ENCODE measurements around the gene PRR33. TPM values are rescaled to one million over a fixed set of nuclear protein-coding genes. Genes with fewer than 3 reads are reported as not detected.

The PRR33 gene
- total RNA-seq, 1 experiment from 2014 or later = not detected

DNA sequence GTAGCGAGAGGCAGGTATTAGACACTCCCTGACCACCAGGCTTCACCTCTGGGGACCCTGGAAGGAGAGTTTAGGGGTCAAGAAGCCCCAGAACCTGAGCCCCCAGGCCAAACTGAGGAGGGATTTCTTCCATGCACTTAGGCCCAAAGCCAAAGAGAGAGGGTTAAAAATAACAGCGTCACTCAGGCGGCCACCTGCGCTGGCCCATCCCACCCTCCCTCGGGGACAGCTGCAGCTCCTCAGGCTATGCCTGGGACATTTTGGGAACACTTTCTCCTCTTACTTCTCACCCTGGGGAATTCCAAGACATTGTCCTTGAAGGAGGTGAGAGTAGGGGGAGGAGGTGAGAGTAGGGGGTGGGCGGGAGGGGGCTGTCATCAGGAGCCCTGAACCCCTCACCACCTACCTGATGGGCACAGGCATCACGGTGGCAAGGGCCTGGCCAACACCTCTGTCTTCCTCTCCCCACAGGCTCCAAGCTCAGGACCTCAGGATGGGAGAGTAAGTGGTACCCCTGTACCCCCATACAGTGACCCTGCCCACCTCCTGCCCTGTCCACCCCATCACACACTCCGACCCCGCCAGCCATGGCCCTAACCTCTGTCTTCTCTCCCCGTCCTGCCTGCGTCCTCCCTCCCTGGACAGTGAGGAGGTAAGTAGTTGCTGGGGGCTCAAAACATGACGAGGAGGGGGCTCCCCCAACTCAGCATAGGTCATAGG lies 52.3 kb downstream of the PRR33 start:
- Histone ChIP-seq H3K9me3 (ENCODE audit: control insufficient read depth in 1 of 2, insufficient read depth in 1 of 2, low read depth in 1 of 2, low read length in 2 of 2) (no peaks in the 10 kb centered on the region), H3K9me2 (ENCODE audit: insufficient read depth) (no peaks in the 10 kb centered on the region), H3K79me2 (ENCODE audit: insufficient read depth, low read length) (no peaks in the 10 kb centered on the region), H3K4me1 (ENCODE audit: control insufficient read depth in 1 of 2, insufficient read depth in 2 of 2, low read length in 2 of 2) (peaks cover 11 to 12% of the 10 kb centered on the region in 2 experiments), H2AFZ (ENCODE audit: low read depth, low read length, poor library complexity, severe bottlenecking) (no peak overlapping the region), H3K36me3 (ENCODE audit: control insufficient read depth in 1 of 2, insufficient read depth in 2 of 2, low read length in 2 of 2) (no peaks in the 10 kb centered on the region), H4K20me1 (ENCODE audit: insufficient read depth) (no peaks in the 10 kb centered on the region), H3K9ac (ENCODE audit: low read length) (no peak overlapping the region), H3K27me3 (ENCODE audit: insufficient read depth, low read length) (no peaks in the 10 kb centered on the region), H3K27ac (ENCODE audit: low read depth, low read length) (no peak overlapping the region), H3K4me3 (replicated peaks in 1 of 2; ENCODE audit: low read depth in 1 of 2, low read length in 2 of 2) (no peak overlapping the region), H3K4me2 (ENCODE audit: low read length) (no peak overlapping the region)
- intact Hi-C loops (cut with micrococcal nuclease) = no loop called here
- ChIA-PET RAD21 (ENCODE audit: low non-redundant PET in 1 of 2, low total read pairs in 2 of 2, uncharacterized antibody in 2 of 2, unreplicated experiment in 2 of 2) (interaction anchor here in 1 of 2 experiments (0.5 to 0.6 kb wide), 3 partner anchors 14 to 160 kb away, joined by 3 to 4 read pairs (median 3); no protein-coding TSS in a partner anchor), POLR2A (no interaction called here), CTCF (interaction anchor here (1.4 to 1.5 kb wide), 2 partner anchors 43 to 312 kb away, joined by 4 to 8 read pairs; no protein-coding TSS in a partner anchor)
- TF ChIP-seq, protein P1, sequence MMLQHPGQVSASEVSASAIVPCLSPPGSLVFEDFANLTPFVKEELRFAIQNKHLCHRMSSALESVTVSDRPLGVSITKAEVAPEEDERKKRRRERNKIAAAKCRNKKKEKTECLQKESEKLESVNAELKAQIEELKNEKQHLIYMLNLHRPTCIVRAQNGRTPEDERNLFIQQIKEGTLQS (IDR thresholded peaks at IDR 0.05) = no peak
- TF ChIP-seq, protein P2, sequence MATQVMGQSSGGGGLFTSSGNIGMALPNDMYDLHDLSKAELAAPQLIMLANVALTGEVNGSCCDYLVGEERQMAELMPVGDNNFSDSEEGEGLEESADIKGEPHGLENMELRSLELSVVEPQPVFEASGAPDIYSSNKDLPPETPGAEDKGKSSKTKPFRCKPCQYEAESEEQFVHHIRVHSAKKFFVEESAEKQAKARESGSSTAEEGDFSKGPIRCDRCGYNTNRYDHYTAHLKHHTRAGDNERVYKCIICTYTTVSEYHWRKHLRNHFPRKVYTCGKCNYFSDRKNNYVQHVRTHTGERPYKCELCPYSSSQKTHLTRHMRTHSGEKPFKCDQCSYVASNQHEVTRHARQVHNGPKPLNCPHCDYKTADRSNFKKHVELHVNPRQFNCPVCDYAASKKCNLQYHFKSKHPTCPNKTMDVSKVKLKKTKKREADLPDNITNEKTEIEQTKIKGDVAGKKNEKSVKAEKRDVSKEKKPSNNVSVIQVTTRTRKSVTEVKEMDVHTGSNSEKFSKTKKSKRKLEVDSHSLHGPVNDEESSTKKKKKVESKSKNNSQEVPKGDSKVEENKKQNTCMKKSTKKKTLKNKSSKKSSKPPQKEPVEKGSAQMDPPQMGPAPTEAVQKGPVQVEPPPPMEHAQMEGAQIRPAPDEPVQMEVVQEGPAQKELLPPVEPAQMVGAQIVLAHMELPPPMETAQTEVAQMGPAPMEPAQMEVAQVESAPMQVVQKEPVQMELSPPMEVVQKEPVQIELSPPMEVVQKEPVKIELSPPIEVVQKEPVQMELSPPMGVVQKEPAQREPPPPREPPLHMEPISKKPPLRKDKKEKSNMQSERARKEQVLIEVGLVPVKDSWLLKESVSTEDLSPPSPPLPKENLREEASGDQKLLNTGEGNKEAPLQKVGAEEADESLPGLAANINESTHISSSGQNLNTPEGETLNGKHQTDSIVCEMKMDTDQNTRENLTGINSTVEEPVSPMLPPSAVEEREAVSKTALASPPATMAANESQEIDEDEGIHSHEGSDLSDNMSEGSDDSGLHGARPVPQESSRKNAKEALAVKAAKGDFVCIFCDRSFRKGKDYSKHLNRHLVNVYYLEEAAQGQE (IDR thresholded peaks at IDR 0.05; ENCODE audit: low read depth) = no peak
- TF ChIP-seq, protein P3, sequence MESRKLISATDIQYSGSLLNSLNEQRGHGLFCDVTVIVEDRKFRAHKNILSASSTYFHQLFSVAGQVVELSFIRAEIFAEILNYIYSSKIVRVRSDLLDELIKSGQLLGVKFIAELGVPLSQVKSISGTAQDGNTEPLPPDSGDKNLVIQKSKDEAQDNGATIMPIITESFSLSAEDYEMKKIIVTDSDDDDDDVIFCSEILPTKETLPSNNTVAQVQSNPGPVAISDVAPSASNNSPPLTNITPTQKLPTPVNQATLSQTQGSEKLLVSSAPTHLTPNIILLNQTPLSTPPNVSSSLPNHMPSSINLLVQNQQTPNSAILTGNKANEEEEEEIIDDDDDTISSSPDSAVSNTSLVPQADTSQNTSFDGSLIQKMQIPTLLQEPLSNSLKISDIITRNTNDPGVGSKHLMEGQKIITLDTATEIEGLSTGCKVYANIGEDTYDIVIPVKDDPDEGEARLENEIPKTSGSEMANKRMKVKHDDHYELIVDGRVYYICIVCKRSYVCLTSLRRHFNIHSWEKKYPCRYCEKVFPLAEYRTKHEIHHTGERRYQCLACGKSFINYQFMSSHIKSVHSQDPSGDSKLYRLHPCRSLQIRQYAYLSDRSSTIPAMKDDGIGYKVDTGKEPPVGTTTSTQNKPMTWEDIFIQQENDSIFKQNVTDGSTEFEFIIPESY (IDR thresholded peaks at IDR 0.05; ENCODE audit: extremely low read depth, insufficient replicate concordance, low read length) = no peak
- no peak for TF ChIP-seq ZFX (IDR thresholded peaks at IDR 0.05)
- no TSS peak for BruUV-seq (replicated peaks)
- no peak for ATAC-seq
- DNase-seq (ENCODE audit: low read depth, low spot score) = no peak
